Muscle of arm (tissue), 14 donors: ENCODE results near the gene CEACAM16. TPM values are rescaled to one million over a fixed set of nuclear protein-coding genes. Genes with fewer than 3 reads are reported as not detected.
"Not testable (repeated sequence)": the region's sequence is repeated elsewhere in the genome, so short reads cannot be mapped to it uniquely, and the experiment has no call there.

ENCODE experiments used
- DNase-seq: peaks from one replicate; pipeline ENCODE4 v3.0.0-alpha.2; 2013
- long read RNA-seq, 11 donors: transcript quantifications; one replicate each; lab custom pipeline, GENCODE V29; 2026
- polyA plus RNA-seq, 12 donors: library from polyadenylated mRNA; unstranded; fragments of 120-200 nt; gene quantifications; one replicate each; pipeline ENCODE4 v1.2.1, GENCODE V29; 2013; ENCODE audit not compliant: insufficient read length in 12 of 12

CEACAM16 gene
- under 1 TPM in 9 of 12 donors, not detected in 3; 0.26 to 0.89 (median 0.53) TPM for polyA plus RNA-seq
- long read RNA-seq, donor 1 = 0 reads
- long read RNA-seq, donor 2 = 0 reads
- long read RNA-seq, donor 3 = 0 reads
- long read RNA-seq, donor 4 = 0 reads
- long read RNA-seq, donor 5 = 0 reads
- long read RNA-seq, donor 6 = 0 reads
- long read RNA-seq, donor 7 = 0 reads
- long read RNA-seq, donor 8 = 0 reads
- long read RNA-seq, donor 9 = 0 reads
- long read RNA-seq, donor 10 = 0 reads
- long read RNA-seq, donor 11 = 0 reads

GRCh38 chr19:44698492-44699201, at the start of gene CEACAM16:
TSS of gene CEACAM16 (plus strand) at chr19:44699151. CDS start at chr19:44701457, 2,306 bp downstream.
- DNase-seq = no peak

GRCh38 chr19:44649578-44650145, 49.3 kb upstream of the CEACAM16 start:
- DNase-seq = no peak

- DNase-seq = no peak
Measured at GRCh38 chr19:44653343-44653742, 45.6 kb upstream of the CEACAM16 start.

GRCh38 chr19:44653977-44654774, 44.8 kb upstream of the CEACAM16 start:
- no peak for DNase-seq

GRCh38 chr19:44657211-44657921, 41.6 kb upstream of the CEACAM16 start:
- no peak for DNase-seq

GRCh38 chr19:44658069-44658733, 40.8 kb upstream of the CEACAM16 start:
- DNase-seq = no peak

- DNase-seq = no peak
Measured at GRCh38 chr19:44660081-44660480, 38.9 kb upstream of the CEACAM16 start.

GRCh38 chr19:44661205-44661604, 37.7 kb upstream of the CEACAM16 start:
- no peak for DNase-seq

GRCh38 chr19:44661904-44662303, 37.0 kb upstream of the CEACAM16 start:
- DNase-seq = no peak

- DNase-seq = no peak
Measured at GRCh38 chr19:44662691-44663385, 36.1 kb upstream of the CEACAM16 start.

GRCh38 chr19:44663996-44664395, 35.0 kb upstream of the CEACAM16 start:
- DNase-seq = no peak

- DNase-seq = no peak
Measured at GRCh38 chr19:44664976-44665375, 34.0 kb upstream of the CEACAM16 start.

GRCh38 chr19:44666852-44667556, 31.9 kb upstream of the CEACAM16 start:
- DNase-seq = no peak

GRCh38 chr19:44668985-44669764, 29.8 kb upstream of the CEACAM16 start:
- no peak for DNase-seq

- not testable (repeated sequence) for DNase-seq
Measured at GRCh38 chr19:44670027-44670426, 28.9 kb upstream of the CEACAM16 start.

- no peak for DNase-seq
Measured at GRCh38 chr19:44671400-44671799, 27.6 kb upstream of the CEACAM16 start, which contains the start of gene CEACAM19. TSS of gene CEACAM19 (plus strand) at chr19:44671482. CDS start at chr19:44671932, 450 bp downstream.

GRCh38 chr19:44672226-44672625, 26.7 kb upstream of the CEACAM16 start:
- no peak for DNase-seq

- no peak for DNase-seq
Measured at GRCh38 chr19:44673510-44673909, 25.4 kb upstream of the CEACAM16 start.

- no peak for DNase-seq
Measured at GRCh38 chr19:44675521-44675920, 23.4 kb upstream of the CEACAM16 start.
